GM12891 (cell line): ENCODE data around the gene PDGFRB.

ENCODE experiments used
- POLR2A ChIP-seq: IDR thresholded peaks from 2 replicates; pipeline ENCODE4 v1.6.1; 2011; ENCODE audit warnings: low read depth, low read length, control low read depth
- POLR2AphosphoS5 ChIP-seq: IDR thresholded peaks from 2 replicates; pipeline ENCODE4 v1.6.1; 2011; ENCODE audit warnings: low read depth, low read length, control low read depth
- TAF1 ChIP-seq: IDR thresholded peaks from 2 replicates; pipeline ENCODE4 v1.6.1; 2011; ENCODE audit warnings: low read depth, low read length, control low read depth

DNA sequence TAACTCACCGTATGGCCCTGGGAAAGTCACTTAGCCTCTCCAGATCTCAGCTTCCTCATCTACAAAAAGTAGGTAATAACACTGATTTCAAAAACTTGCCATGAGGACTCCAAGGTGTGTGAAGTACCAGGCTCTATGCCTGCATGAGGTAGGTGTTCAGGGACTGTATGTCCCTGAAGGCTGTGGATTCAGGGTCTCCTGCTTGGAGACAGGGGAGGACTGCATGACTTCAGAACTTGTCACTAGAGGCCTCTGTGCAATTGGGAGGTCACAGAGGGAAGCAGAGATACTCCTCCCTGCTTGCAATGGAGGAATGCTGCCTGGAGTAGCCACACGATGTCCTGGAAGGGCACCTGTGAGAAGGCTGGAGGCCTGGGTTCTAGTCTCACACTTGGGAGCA lies 2.2 kb downstream of the PDGFRB start:
- TF ChIP-seq POLR2AphosphoS5 (no peak), POLR2A (no peak), TAF1 (no peak)
